ENCODE results near the gene PDGFA. TPM values are rescaled to one million over a fixed set of nuclear protein-coding genes. Genes with fewer than 3 reads are reported as not detected.

PDGFA gene
- total RNA-seq, 1 experiment from 2014 or later, result 35.8 TPM

DNA sequence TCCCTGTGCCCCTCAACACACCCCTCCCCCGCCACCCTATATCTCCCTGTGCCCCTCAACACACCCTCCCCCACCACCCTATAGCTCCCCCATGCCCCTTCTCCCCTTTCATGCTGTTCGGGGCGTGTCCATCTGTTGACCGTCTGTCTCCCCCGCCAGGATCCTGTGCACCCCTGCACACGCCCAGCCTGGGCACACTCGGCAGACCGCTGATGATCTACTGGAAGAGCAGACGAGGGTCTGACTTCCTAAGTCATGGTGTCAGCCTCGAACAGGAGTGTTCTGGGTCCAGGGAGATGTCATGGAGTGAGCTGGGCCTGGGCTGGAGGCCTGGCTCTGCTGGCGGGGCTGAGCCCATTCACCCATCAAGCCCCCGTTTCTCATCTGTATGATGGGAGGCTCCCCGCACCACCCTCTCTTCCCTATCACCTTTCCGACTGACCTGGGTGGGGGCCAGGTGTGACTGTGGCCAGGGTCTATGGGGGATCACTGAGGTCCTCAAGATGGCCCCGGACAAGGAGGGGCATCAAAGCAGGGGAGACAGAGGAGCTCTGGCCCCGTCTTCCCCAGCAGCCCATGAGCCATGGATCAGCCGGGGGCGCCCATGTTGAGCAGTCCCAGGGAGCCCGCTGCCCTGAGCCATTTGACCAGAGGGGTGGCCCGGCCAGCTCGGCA, 48.3 kb downstream of the PDGFA start:
- Histone ChIP-seq H3K9me3 (ENCODE audit: control insufficient read depth, low read depth, low read length) (no peaks in the 10 kb centered on the region), H2BK15ac (ENCODE audit: low read depth, low read length) (no peak overlapping the region), H3K79me2 (ENCODE audit: insufficient read depth, low read length) (no peaks in the 10 kb centered on the region), H3K23me2 (ENCODE audit: insufficient read length, low read depth, low read length, poor library complexity, severe bottlenecking) (no peaks in the 10 kb centered on the region), H4K5ac (ENCODE audit: insufficient read length, low read depth, low read length) (no peak overlapping the region), H3K27me3 (ENCODE audit: insufficient read depth, low read length) (no peaks in the 10 kb centered on the region), H3K4me1 (ENCODE audit: insufficient read depth, low read length) (no peaks in the 10 kb centered on the region), H2BK5ac (ENCODE audit: insufficient read length, low read length) (no peak overlapping the region), H3K4ac (ENCODE audit: low read depth, low read length) (no peak overlapping the region), H3T11ph (ENCODE audit: low read length) (no peak overlapping the region), H2BK120ac (ENCODE audit: low read depth, low read length, poor library complexity, severe bottlenecking) (no peak overlapping the region), H2AK5ac (ENCODE audit: insufficient read length, low read length) (no peak overlapping the region), H3K56ac (ENCODE audit: insufficient read length, low read depth, low read length) (no peak overlapping the region), H2BK12ac (ENCODE audit: insufficient read length, low read depth, low read length) (no peak overlapping the region), H3K27ac (ENCODE audit: insufficient read length, low read depth, low read length) (no peak overlapping the region), H2BK20ac (ENCODE audit: low read depth, low read length, poor library complexity, severe bottlenecking) (no peak overlapping the region), H3K4me2 (ENCODE audit: insufficient read depth, insufficient read length, low read length) (no peak overlapping the region), H3K9ac (ENCODE audit: extremely low read depth, insufficient read length, low read length) (no peak overlapping the region), H2AFZ (ENCODE audit: low read length) (no peak overlapping the region), H3K14ac (ENCODE audit: insufficient read depth, low read length) (no peak overlapping the region), H3K18ac (ENCODE audit: insufficient read length, low read depth, low read length) (no peak overlapping the region), H4K91ac (ENCODE audit: insufficient read length, low read depth, low read length) (no peak overlapping the region), H4K20me1 (ENCODE audit: control insufficient read depth, insufficient read depth, insufficient read length) (peaks cover 2% of the 10 kb centered on the region), H3K79me1 (ENCODE audit: insufficient read depth, low read depth, low read length, poor library complexity, severe bottlenecking) (no peaks in the 10 kb centered on the region), H4K8ac (replicated peaks; ENCODE audit: insufficient read length, low read depth, low read length) (no peak overlapping the region), H3K23ac (ENCODE audit: insufficient read length, low read depth, low read length) (no peak overlapping the region)
- no peak overlapping the region for H3K27ac Mint-ChIP-seq
- no peaks in the 10 kb centered on the region for H3K4me1 Mint-ChIP-seq
- no CpG with 5 or more reads among the region's 21 CpGs for WGBS (ENCODE audit: extremely low coverage, insufficient read length, low lambda C conversion rate)
- H3K4me3 Mint-ChIP-seq, result no peak overlapping the region
- DNase-seq, result no peak
- peaks cover 14 to 18% of the 10 kb centered on the region in 2 experiments for H3K9me3 Mint-ChIP-seq
- H3K27me3 Mint-ChIP-seq (ENCODE audit: low read depth), result peaks cover 7% of the 10 kb centered on the region
- TF ChIP-seq, protein P1, sequence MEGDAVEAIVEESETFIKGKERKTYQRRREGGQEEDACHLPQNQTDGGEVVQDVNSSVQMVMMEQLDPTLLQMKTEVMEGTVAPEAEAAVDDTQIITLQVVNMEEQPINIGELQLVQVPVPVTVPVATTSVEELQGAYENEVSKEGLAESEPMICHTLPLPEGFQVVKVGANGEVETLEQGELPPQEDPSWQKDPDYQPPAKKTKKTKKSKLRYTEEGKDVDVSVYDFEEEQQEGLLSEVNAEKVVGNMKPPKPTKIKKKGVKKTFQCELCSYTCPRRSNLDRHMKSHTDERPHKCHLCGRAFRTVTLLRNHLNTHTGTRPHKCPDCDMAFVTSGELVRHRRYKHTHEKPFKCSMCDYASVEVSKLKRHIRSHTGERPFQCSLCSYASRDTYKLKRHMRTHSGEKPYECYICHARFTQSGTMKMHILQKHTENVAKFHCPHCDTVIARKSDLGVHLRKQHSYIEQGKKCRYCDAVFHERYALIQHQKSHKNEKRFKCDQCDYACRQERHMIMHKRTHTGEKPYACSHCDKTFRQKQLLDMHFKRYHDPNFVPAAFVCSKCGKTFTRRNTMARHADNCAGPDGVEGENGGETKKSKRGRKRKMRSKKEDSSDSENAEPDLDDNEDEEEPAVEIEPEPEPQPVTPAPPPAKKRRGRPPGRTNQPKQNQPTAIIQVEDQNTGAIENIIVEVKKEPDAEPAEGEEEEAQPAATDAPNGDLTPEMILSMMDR (conservative IDR thresholded peaks at IDR 0.05), result no peak
- peaks cover 10 to 13% (median 11%) of the 10 kb centered on the region in 3 experiments for H3K36me3 Mint-ChIP-seq (ENCODE audit: insufficient read depth in 1 of 3, low read depth in 3 of 3)

Measured in H9 (cell line).